Occipital lobe (tissue), 2 donors: ENCODE data around the gene NYNRIN. TPM values are rescaled to one million over a fixed set of nuclear protein-coding genes. Genes with fewer than 3 reads are reported as not detected.
"Not testable (repeated sequence)": the region's sequence is repeated elsewhere in the genome, so short reads cannot be mapped to it uniquely, and the experiment has no call there.

Source experiments
- DNase-seq: peaks from one replicate; lab custom pipeline; 2025; lab: John Stamatoyannopoulos, UW
- total RNA-seq: library from RNA; depleted of rRNA; stranded (reverse); fragments of >200 nt; gene quantifications from one replicate; pipeline ENCODE4 v1.2.3, GENCODE V29; 2014

Gene NYNRIN
- total RNA-seq: 15.0 TPM

DNA sequence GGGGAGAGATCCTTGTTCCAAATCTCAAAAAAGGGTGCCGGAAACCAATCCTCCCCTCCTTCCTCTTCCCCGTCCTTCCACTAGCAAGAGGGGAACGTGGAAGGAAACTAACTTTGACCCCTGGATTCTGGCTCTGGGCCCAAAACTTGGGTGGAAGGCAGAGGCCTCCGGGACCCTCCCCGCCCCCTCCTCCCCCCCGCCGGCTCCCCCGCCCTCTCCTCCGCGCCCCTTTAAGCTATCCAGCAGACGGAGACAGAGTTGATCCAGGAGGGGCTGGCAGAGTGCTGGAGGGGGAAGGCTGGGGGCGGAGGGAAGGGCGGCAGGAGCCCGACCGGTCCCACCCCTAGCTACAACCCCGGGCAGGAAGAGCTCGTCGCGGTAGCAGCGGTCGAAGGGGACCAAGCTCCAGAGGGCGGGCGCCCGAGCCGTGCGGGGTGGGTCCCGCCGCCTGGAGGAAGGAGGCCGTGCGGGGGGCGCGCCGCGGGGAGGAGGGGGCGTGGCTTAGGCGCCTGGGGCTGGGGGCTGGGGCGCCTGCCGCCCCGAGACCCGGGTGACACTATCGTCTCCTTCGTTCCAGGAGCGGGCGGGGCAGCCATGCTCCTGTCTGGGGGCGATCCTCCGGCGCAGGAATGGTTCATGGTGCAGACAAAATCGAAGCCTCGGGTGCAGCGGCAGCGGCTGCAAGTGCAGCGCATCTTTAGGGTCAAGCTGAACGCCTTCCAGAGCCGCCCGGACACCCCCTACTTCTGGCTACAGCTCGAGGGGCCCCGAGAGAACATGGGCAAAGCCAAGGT is at the start of gene NYNRIN:
TSS of gene NYNRIN (plus strand) at position 351 of the 794 bp plus-strand sequence. CDS start at position 595, 244 bp downstream.
- no peak for DNase-seq

DNA sequence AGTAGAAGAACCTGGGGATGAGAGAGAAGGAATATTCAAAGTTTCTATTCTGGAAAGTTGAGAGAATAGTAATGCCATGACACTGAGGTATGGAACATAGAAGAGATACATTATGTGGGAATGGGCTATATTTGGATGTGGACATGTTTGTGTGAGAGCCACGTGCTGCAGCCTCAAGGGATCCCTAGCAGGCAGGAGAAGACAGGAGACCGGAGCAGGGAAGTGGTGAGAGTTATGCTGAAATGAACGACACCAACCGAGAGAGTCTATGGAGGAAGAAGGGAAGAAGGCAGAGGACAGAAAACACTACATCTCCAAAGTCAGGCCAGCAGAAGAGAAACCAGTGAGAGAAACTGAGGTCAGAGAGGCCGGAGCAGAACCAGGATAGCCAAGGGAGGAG is 49.1 kb upstream of the NYNRIN start:
- DNase-seq: no peak

GRCh38 chr14:24351517-24351916 is 47.3 kb upstream of the NYNRIN start:
- DNase-seq: no peak

DNA sequence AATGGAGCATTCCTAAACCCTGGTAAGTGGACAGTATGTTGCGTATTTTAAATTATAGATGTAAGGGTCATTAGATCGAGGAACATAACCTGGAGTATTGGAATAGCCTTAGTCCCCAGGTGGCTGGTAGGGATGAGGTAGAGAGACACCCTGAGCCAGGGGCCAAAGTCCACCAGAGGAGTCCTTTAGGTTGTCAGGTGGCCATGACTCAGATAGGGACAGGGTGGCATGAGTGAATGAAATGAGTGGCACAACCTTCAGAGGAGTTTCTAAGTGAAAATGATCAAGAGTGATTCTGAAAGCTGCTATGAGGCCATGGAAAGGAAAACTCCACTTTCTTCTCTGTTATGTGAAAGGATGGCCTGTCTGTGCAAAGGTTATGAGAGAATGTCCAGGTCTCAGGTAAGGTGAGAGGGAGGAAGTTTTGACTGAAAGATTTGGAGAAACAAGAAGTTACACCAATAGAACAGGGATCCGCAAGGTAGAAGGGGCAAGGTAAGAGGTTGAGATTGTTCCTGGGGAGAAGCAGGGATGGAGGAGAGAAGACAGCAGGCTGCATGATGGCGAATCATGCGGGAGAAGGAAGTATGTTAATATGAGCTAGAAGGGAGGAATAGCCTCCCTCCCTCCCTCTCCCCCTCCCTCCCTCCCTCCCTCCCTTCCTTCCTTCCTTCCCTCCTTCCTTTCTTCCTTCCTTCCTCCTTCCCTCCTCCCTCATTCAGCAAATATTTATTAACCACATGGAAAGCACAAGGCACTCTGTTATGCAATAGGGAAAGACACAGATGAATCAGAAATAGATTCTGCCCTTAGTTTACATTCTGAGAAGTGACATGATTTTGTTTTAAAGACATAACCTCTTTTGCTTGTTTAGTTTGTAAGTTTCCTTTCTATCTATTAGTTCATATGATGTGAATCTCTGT is 45.0 kb upstream of the NYNRIN start:
- no peak for DNase-seq

DNA sequence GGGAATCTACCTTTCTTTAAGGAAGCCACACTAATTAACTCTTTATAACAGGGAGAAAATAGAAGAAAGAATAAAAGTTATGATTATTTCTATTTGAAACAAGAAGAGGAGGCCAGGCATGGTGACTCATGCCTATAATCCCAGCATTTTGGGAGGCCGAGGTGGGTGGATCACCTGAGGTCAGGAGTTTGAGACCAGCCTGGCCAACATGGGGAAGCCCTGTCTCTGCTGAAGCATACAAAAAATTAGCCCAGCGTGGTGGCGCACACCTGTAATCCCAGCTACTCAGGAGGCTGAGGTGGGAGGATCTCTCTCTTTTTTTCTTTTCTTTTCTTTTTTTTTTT is 44.3 kb upstream of the NYNRIN start:
- DNase-seq: not testable (repeated sequence)

DNA sequence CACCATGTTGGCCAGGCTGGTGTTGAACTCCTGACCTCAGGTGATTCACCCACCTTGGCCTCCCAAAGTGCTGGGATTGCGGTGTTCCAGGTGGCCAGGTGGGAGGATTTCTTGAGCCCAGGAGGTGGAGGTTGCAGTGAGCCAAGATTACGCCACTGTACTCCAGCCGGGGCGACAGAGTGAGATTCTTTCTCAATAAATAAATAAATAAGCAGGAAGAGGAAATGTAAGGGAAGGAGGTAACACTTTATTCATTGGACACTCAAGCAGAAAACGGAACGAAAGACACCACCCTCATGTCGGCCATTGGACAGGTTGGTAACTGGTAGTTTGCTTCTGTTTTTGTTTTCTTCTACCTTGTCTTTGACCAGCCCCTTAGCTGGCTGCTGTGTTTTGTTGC is 43.8 kb upstream of the NYNRIN start:
- no peak for DNase-seq

GRCh38 chr14:24356208-24356607 is 42.6 kb upstream of the NYNRIN start:
- no peak for DNase-seq

DNA sequence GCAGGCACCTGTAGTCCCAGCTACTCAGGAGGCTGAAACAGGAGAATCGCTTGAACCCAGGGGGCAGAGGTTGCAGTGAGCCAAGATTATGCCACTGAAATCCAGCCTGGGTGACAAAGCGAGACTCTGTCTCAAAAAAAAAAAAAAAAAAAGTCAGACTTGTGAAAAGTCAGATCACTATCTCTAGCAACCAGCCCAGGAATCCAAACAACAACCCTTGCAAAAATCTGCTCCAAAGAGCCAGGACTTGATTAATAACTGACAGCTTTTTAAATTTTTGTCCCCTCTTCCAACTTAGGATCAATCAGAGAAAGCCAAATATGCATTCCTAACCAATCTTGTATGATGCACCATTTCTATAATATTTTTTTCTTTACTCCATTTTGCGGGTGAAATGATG is 38.5 kb upstream of the NYNRIN start:
- DNase-seq: no peak

DNA sequence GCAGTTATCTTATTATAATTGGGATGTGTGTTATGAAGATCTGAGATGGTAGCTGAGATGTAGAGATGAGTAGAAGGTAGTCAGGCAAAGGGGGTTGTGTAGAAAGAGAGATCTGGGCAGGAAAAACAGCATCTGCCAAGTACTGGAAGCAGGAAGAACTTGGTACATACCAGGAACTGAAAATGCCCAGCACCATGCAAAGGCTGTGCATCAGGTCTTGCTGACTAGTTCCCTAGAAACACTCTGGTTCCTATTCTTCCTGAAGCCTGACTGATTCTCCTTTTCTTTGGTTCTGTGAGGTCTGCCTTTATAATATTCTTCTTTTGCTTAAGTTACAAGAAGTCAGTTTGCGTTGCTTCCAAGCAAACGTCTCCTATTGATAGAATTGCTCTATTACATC is 37.5 kb upstream of the NYNRIN start:
- no peak for DNase-seq

DNA sequence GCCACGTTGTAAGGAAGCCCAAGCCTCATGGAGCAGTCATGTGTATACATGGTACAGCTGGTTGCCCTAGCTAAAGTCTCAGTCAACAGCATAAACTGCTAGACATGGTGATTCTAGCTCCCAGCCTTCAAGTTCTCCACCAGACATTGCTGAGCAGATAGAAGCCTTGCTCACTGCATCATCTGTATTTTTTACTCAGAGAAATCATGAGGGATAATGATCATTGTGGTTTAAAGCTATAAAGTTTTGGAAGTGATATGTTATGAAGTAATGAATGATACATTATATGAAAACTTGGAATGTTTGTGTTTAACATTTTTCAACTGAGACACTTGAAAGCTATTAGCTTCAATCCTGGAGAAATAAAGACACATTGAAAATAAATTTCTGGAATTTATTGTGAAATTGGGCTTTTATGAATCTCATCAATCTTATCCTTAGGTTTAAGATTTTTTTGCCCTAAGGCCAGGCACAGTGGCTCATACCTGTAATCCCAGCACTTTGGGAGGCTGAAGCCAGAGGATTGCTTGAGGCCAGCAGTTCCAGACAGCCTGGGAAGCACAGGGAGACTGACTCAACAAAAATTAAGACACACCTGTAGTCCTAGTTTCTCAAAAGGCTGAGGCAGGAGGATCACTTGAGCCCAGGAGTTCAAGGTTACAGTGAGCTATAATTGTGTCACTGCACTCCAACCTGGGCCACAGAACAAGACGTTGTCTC is 36.4 kb upstream of the NYNRIN start:
- no peak for DNase-seq

DNA sequence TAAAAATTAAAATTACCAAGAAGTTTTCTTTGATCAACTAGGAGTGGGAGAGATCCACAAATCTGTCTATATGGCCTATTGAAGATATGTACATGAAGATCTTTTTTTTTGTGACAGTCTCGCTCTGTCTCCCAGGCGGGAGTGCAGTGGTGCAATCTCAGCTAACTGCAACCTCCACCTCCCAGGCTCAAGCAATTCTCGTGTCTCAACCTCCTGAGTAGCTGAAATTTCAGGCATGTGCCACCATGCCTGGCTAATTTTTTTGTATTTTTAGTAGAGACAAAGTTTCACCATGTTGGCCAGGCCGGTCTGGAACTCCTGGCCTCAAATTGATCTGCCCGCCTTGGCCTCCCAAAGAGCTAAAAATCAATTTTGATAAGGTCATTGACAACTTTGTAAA is 35.4 kb upstream of the NYNRIN start:
- no peak for DNase-seq

DNA sequence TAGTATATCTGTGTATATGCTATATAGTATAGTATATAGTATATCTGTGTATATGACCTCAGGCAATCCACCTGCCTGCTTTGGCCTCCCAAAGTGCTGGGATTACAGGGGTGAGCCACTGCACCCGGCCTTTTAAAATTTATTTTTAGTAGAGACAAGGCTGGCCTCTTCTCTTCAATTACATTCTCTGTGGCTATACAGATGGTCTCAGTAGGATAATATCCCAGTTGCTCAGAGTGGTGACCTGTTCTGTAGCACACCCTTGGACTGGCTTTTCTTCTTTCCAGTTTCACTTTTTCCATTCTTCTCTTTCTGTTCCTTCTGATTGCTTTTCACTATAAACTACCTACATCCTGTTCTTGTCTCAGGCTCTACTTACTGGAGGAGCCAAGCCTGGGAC is 34.0 kb upstream of the NYNRIN start:
- DNase-seq: no peak

DNA sequence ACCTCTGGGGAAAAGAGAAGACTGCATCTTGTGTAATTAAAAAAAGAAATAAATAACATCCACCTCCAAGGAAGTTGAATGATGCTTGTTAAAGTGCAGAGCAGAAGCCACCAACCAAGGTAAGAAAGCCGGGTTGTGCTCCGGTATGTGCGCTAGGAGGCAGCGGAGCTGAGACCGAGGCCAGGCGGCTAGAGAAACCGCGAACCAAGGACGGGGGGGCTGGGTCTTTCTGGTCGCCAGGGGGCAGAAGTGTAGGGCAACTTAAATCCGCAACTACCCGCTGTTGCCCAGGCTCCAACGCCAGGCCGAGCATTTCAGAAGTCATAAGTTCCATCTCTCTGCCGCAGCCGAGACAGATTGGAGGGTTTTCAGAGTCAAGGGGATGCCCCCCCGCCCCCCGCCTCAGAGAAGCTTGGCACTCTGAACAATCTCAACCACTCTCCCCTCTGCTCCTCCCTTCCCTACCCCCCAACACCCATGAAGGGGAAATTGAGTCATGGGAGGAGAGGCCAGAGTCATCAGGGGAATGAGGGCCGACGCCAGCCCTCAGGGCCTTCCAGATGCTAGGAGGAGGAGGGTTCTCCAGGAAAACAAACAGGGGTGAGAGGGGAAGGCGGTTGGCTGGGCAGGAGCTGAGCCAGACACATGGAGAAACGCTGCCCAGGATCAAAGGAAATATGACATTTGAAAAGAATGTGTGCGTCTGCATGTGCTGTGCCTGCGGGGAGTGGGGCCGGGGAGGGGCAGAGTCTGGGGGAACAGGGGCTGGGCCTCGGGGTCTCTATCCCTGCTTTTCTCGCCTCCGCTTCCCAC is 33.0 kb upstream of the NYNRIN start:
- DNase-seq: no peak

DNA sequence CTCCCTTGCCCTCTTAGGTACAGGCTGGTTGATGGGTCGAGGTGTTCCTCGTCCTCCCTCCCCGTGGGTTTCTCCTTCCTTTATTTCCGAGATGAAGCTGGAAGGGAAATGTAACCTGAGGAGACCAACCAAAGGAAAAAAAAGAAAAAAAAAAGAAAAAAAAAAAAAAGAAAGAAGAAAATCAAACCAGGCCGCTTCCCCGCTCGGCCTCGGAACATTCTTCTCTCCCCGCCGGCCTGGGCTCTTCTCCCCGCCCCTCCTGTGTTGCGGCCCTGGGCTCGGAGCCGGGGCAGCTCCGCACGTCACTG is 32.4 kb upstream of the NYNRIN start:
- DNase-seq: no peak

DNA sequence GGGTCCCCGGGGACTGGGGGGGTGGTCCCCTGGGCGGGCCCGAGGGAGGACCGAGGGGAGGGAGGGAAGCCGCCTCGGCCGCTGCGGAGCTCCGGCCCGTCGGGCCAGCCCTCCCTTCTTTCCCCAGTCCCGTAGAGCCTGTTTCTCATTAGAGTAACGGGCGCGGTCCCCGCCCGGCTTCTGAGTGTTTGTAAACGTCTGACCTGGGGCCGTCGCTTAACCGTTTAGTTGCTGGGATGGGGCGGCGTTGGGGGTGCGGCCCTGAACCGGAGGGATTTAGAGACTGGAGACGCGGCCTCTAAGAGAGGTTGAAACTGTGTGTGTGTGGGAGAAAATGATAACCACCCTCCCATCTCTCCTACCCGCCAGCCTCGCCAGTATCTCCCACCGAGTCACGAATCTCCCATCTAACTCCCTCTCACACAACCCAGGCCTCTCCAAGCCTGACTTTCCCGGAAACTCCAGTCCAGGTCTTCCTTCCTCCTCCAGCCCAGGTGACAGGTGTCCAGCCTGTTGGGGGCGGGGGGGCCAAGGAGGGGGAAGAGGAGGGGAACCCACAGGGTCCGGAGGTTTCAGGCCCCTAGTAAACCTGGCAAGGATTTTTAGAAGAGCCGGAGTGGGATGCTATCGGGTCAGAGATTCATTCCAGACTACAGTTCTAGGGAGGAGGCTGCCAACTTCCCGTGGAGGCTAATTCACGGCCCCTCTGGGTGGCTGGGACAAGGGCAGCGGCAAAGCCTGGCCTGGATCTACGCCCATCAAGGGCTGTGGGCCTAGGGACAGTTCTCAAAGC is 31.9 kb upstream of the NYNRIN start:
- no peak for DNase-seq

DNA sequence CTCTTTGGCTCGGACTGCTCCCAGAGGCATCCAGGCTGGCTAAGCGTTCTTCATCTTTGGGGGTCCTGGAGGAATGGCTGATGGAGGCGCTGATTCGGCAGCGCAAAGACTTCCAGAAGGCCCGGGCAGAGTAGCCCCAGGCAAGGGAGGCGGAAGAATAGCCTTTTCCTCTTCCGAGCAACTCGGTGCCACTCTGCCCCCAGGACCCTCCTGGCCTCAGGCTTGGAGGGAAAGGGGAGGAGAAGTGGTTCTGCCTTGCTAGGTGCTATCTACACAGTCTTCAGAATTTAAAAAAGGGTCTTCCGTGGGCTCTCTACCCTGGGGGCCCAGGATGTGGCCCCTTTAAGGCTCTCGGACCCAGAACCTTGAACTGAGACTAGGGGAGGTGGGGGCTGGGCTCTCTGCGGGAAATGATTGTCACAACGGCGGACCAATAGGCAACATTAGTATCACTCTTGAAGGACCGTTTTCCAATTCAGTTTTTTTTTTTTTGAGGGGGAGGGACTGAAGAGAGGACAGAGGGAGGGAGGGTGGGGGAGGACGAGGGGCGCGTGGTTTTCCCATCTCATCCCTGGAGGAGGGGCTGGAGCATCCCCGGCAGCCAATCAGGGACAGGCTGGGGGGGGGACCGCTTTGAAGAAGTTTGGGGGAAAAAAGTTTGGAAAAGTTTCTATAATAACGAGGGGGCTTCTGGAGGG is 31.1 kb upstream of the NYNRIN start, which contains the start of gene NFATC4:
TSS of gene NFATC4 (plus strand) at position 671 of the 698 bp plus-strand sequence. CDS start 157 bp downstream, outside the sequence.
- DNase-seq: no peak

DNA sequence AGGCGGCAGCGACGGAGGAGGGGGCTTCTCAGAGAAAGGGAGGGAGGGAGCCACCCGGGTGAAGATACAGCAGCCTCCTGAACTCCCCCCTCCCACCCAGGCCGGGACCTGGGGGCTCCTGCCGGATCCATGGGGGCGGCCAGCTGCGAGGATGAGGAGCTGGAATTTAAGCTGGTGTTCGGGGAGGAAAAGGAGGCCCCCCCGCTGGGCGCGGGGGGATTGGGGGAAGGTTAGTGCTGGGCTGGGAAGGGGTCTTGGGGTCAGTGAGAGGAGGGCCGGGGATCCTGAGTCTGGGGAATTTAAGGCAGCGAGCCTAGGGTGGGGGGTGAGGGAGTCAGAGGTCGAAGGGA is 30.6 kb upstream of the NYNRIN start:
- no peak for DNase-seq

DNA sequence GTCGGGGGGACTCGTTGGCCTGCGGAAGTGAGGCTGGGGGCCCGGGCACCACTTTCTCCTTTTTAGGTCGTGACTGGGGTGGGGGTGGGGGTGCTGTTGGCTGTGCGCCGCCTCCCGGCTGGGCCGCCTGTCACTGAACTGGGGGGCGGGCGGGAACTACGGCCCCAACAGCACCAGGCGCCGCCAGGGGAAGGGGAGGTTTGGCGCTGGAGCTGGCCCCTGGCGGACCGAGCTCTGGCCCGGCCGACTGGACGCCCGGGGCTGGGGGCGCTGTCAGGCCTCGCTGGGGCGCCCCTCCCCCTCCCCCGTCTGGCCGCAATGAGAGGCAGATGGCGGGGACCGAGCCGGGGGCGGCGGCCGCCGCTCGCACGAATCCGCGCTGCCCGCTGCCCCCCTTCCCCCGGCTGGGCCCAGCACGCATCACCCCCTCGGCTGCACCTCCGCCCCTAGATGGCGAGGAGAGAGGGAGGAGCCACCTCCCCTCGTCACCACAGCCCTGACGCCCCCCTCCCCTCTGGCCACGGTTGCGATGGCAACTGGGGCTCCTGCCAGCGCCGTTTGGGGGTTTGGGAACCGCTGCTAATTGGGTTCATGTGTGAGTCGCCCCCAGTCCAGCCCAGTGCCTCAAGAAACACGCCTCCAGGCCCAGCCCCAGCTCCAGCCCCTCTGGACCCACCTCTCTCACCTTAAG is 30.1 kb upstream of the NYNRIN start:
- DNase-seq: no peak

DNA sequence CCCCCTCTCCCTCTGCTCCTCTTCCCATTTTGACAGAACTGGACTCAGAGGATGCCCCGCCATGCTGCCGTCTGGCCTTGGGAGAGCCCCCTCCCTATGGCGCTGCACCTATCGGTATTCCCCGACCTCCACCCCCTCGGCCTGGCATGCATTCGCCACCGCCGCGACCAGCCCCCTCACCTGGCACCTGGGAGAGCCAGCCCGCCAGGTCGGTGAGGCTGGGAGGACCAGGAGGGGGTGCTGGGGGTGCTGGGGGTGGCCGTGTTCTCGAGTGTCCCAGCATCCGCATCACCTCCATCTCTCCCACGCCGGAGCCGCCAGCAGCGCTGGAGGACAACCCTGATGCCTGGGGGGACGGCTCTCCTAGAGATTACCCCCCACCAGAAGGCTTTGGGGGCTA is 29.3 kb upstream of the NYNRIN start:
- DNase-seq: no peak
